Gastroesophageal sphincter (tissue), 4 donors: ENCODE data around the gene ZNF286A. TPM values are rescaled to one million over a fixed set of nuclear protein-coding genes. Genes with fewer than 3 reads are reported as not detected.
"Not testable (repeated sequence)": the region's sequence is repeated elsewhere in the genome, so short reads cannot be mapped to it uniquely, and the experiment has no call there.

Source experiments
- ATAC-seq: fragments of 150-250 bp; one replicate; pipeline ENCODE4 v1.9.1; 2016; ENCODE audit warnings: mild to moderate bottlenecking, moderate library complexity
- H3K27ac ChIP-seq, 4 donors: fragments of 200-600 bp; sonication (generic) in 3 of 4; 1 replicate in 3 of 4; 2 replicates in 1 of 4; pipeline ENCODE4 v1.5.1; 2016 to 2019
- H3K27me3 ChIP-seq: fragments of 200-600 bp; sonication (generic); one replicate; pipeline ENCODE4 v1.5.1; 2019
- H3K36me3 ChIP-seq, 2 donors: fragments of 200-600 bp; sonication (generic); one replicate each; pipeline ENCODE4 v1.5.1; 2019; ENCODE audit warnings: control low read depth in 1 of 2
- H3K4me1 ChIP-seq, 3 donors: fragments of 200-600 bp; sonication (generic); 1 replicate in 2 of 3; 2 replicates in 1 of 3; pipeline ENCODE4 v1.5.1; 2016 to 2019; ENCODE audit warnings: control low read depth in 2 of 3
- H3K4me3 ChIP-seq, 2 donors: fragments of 200-600 bp; sonication (generic); one replicate each; pipeline ENCODE4 v1.5.1; 2019; ENCODE audit warnings: mild to moderate bottlenecking in 1 of 2, moderate library complexity in 1 of 2
- H3K9me3 ChIP-seq, 3 donors: fragments of 200-600 bp; sonication (generic); one replicate each; pipeline ENCODE4 v1.5.1; 2017 to 2019; ENCODE audit warnings: control low read depth in 2 of 3
- CTCF ChIP-seq, 4 experiments: fragments of 200-600 bp in 2 of 4; fragments of 450-650 bp in 2 of 4; sonication (generic) in 1 of 4; IDR thresholded peaks; one replicate each; pipeline ENCODE4 v1.5.1; 2017 to 2019; ENCODE audit warnings: antibody characterized with exemption in 4 of 4, mild to moderate bottlenecking in 2 of 4, moderate library complexity in 2 of 4
- EP300 ChIP-seq: sonication (generic); formaldehyde crosslinking; IDR thresholded peaks from one replicate; pipeline ENCODE4 v1.6.1; 2017; ENCODE audit warnings: antibody characterized with exemption, mild to moderate bottlenecking
- POLR2A ChIP-seq, 2 donors: fragments of 450-650 bp; IDR thresholded peaks; one replicate each; pipeline ENCODE4 v1.6.1; 2017; ENCODE audit warnings: antibody characterized with exemption in 2 of 2, mild to moderate bottlenecking in 2 of 2, moderate library complexity in 1 of 2
- POLR2AphosphoS5 ChIP-seq: sonication (generic); formaldehyde crosslinking; IDR thresholded peaks from one replicate; pipeline ENCODE4 v1.6.1; 2017; ENCODE audit warnings: antibody characterized with exemption
- WGBS, 2 donors: methylation state at CpG; one replicate each; pipeline ENCODE4 v1.1.5; 2018; ENCODE audit warnings: low coverage in 1 of 2; 5-methylcytosine and 5-hydroxymethylcytosine counted together
- total RNA-seq, 4 donors: library from RNA; depleted of rRNA; stranded (reverse); fragments of >200 nt; gene quantifications; one replicate each; pipeline ENCODE4 v1.1.0, GENCODE V29; 2016

Gene ZNF286A
- total RNA-seq: 10 to 100 TPM; 15.3 to 27.9 (median 21.8) TPM

- no CpG with 5 or more reads among the region's 44 CpGs for WGBS, 2 donors
- not testable (repeated sequence) for H3K4me1 ChIP-seq, H3K27me3 ChIP-seq, H3K9me3 ChIP-seq
- peak; percentile 100 for ATAC-seq
- peaks cover 0 to 11% of the 10 kb centered on the region in 2 donors for H3K36me3 ChIP-seq
- H3K4me3 ChIP-seq: peak within 1 kb of the TSS; percentile 40 to 58
- TF ChIP-seq POLR2A (IDR thresholded peaks at IDR 0.05): peak; percentile 67 to 73
- peak; percentile 85 for TF ChIP-seq POLR2AphosphoS5
- peak within 1 kb of the TSS in 3 of 4 donors; percentile 75 to 81 (median 76) for H3K27ac ChIP-seq
Observed at GRCh38 chr17:15699413-15699924, at the start of gene ZNF286A. Gene ZNF286A, plus strand, starts transcription at chr17:15699752. Its CDS starts 578 bp downstream, at chr17:15700330.

- H3K4me1 ChIP-seq: peaks cover 4 to 57% (median 21%) of the 10 kb centered on the region in 3 donors
- WGBS, 2 donors: 4% methylated on average over 4 of the region's 6 CpGs
- H3K27me3 ChIP-seq: no peaks in the 10 kb centered on the region
- no peaks in the 10 kb centered on the region for H3K36me3 ChIP-seq
- H3K27ac ChIP-seq: peak overlapping the region; percentile 9 to 88 (median 82)
- peak overlapping the region; percentile 44 to 63 for H3K4me3 ChIP-seq
- H3K9me3 ChIP-seq: no peaks in the 10 kb centered on the region
- TF ChIP-seq POLR2AphosphoS5 (peak; percentile 64), POLR2A (IDR thresholded peaks at IDR 0.05) (no peak), CTCF (IDR thresholded peaks at IDR 0.05) (no peak), EP300 (no peak)
- no peak for ATAC-seq
Observed at GRCh38 chr17:15649861-15650421, 49.6 kb upstream of the ZNF286A start.

- H3K4me1 ChIP-seq: peaks cover 0 to 46% (median 13%) of the 10 kb centered on the region in 3 donors
- ATAC-seq: peak; percentile 2
- no peaks in the 10 kb centered on the region for H3K27me3 ChIP-seq
- TF ChIP-seq EP300 (no peak), POLR2A (IDR thresholded peaks at IDR 0.05) (no peak), POLR2AphosphoS5 (no peak), CTCF (IDR thresholded peaks at IDR 0.05) (no peak)
- H3K27ac ChIP-seq: peak overlapping the region; percentile 60 to 88 (median 82)
- 0 to 16% methylated on average over 3 to 8 of the region's 14 CpGs for WGBS, 2 donors
- no peaks in the 10 kb centered on the region for H3K9me3 ChIP-seq
- H3K4me3 ChIP-seq: peak overlapping the region; percentile 44 to 63
- no peaks in the 10 kb centered on the region for H3K36me3 ChIP-seq
Observed at GRCh38 chr17:15650741-15651582, 48.6 kb upstream of the ZNF286A start.

GRCh38 chr17:15651583-15652110 is 47.9 kb upstream of the ZNF286A start:
- Histone ChIP-seq H3K4me3 (peak overlapping the region; percentile 44 to 63), H3K27ac (peak overlapping the region; percentile 60 to 88 (median 82)), H3K9me3 (no peaks in the 10 kb centered on the region), H3K36me3 (no peaks in the 10 kb centered on the region), H3K4me1 (peaks cover 0 to 45% (median 11%) of the 10 kb centered on the region in 3 donors), H3K27me3 (no peaks in the 10 kb centered on the region)
- peak; percentile 98 for ATAC-seq
- no peak for TF ChIP-seq EP300
- no peak for TF ChIP-seq CTCF (IDR thresholded peaks at IDR 0.05)
- peak in 1 of 2 donors; percentile 22 for TF ChIP-seq POLR2A (IDR thresholded peaks at IDR 0.05)
- peak; percentile 75 for TF ChIP-seq POLR2AphosphoS5
- WGBS, 2 donors: 2 to 4% methylated on average over 2 to 5 of the region's 8 CpGs

GRCh38 chr17:15652960-15653359 is 46.6 kb upstream of the ZNF286A start:
- WGBS, 2 donors: 71% methylated on average over 6 of the region's 6 CpGs; no CpG with 5 or more reads in 1 of the 2 donors
- Histone ChIP-seq H3K27me3 (no peaks in the 10 kb centered on the region), H3K4me1 (peaks cover 0 to 45% (median 11%) of the 10 kb centered on the region in 3 donors), H3K27ac (peak overlapping the region in 1 of 4 donors; percentile 16), H3K4me3 (no peak overlapping the region), H3K36me3 (no peaks in the 10 kb centered on the region), H3K9me3 (no peaks in the 10 kb centered on the region)
- no peak for ATAC-seq
- no peak for TF ChIP-seq POLR2A (IDR thresholded peaks at IDR 0.05)
- TF ChIP-seq CTCF (IDR thresholded peaks at IDR 0.05): no peak
- no peak for TF ChIP-seq EP300
- no peak for TF ChIP-seq POLR2AphosphoS5

GRCh38 chr17:15654401-15654800 is 45.2 kb upstream of the ZNF286A start:
- ATAC-seq, H3K4me3 ChIP-seq, H3K27me3 ChIP-seq, H3K9me3 ChIP-seq, H3K27ac ChIP-seq, H3K36me3 ChIP-seq: not testable (repeated sequence)
- peaks cover 0 to 32% (median 7%) of the 10 kb centered on the region in 3 donors for H3K4me1 ChIP-seq
- WGBS, 2 donors: 74 to 78% methylated on average over 3 of the region's 3 CpGs
